C4-2B (cell line): Measurements from ENCODE around the gene IL20RB.

ENCODE experiments used
- H3K27ac ChIP-seq: fragments of 450-650 bp; 2 replicates; pipeline ENCODE4 v1.5.1; 2017
- CTCF ChIP-seq: fragments of 450-650 bp; conservative IDR thresholded peaks from 2 replicates; pipeline ENCODE4 v1.5.1; 2017; ENCODE audit warnings: mild to moderate bottlenecking
- ZFX ChIP-seq: fragments of 450-650 bp; IDR thresholded peaks from 2 replicates; pipeline ENCODE4 v1.6.1; 2017

Gene IL20RB

DNA sequence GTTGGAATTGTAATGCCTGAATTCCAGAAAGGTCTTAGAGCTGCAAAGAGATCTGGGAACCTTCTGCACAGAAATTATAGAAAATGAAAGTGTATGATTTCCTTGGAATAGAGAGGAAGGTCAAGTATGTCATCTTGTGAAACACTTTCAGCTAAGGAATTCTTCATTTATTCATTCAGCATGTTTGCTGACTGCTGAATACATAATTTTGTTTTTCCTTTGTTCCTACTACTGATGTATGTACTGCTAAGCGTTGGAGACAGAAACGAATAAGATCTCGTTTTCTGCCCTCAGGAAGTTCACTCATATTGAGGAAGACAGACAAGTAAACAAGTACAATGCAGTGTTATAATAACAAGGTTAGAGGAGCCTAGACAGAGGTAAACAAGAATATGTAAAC, 14.3 kb upstream of the IL20RB start:
- no peak overlapping the region for H3K27ac ChIP-seq
- TF ChIP-seq CTCF (no peak), ZFX (no peak)

- no peak overlapping the region for H3K27ac ChIP-seq
- TF ChIP-seq ZFX (no peak), CTCF (no peak)
These were observed 10.8 kb upstream of the IL20RB start for GRCh38 chr3:136946978-136947377.

DNA sequence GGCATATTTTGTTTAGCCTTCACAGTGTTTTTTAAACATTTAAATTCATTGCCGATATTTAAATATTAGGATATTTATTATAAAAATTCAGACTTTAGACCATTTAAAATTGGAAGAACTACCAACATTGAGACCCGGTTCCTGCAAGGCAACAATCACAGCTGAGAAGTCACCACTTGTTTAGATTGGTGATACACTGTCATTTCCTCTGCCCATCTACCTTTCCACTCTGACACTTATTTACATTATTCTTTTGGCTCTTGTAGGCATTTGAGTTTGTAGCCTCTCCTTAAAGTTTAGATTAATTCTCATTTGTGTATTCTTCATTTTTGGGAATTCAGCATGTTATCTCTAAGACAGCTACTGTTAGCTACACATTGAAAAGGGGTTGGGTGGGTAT, 10.3 kb upstream of the IL20RB start:
- H3K27ac ChIP-seq, result no peak overlapping the region
- no peak for TF ChIP-seq ZFX
- TF ChIP-seq CTCF, result no peak

DNA sequence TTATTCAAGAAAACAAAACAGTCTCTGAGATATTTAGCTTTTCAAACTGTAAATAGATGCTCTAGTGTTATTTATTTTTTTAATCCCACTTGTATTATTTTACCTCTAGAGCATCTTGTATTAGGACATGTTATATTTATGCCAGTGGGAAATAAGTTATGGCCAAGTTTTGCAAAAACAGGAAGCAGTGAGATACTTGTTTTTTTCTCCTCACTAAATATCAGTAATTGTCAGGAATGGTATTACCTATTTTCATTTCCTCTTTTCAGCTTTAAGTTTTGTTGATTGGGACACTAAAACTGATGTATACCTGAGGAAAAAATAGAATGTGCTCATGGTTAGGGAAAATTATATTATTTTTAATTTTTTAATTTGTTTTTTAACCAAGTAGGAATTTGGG, 8.6 kb upstream of the IL20RB start:
- no peak for TF ChIP-seq ZFX
- H3K27ac ChIP-seq, result no peak overlapping the region

DNA sequence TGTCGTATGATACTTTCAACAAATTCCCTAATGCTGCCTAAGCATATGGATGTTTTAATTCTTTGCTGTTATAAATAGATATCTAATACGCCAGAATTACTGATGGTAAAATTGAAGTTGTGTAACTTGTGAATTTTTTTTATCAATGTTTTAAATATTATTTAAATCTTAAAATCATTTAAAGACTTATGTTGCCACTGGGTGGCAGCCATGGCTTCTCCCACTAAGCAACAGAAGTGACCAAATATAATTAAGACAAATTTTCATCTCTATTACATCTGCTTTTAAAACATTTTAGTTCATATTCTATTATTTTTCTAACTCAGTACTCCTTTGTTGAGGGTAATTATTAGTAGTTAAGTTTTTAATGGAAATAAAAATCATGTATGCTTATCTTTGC, 8.1 kb upstream of the IL20RB start:
- no peak overlapping the region for H3K27ac ChIP-seq
- TF ChIP-seq CTCF, result peak; percentile 43
- TF ChIP-seq ZFX, result no peak

GRCh38 chr3:136950623-136951022, 7.2 kb upstream of the IL20RB start:
- TF ChIP-seq CTCF (no peak), ZFX (no peak)
- no peak overlapping the region for H3K27ac ChIP-seq

- no peak overlapping the region for H3K27ac ChIP-seq
- TF ChIP-seq ZFX, result no peak
- TF ChIP-seq CTCF, result no peak
These were observed 5.5 kb upstream of the IL20RB start for GRCh38 chr3:136952292-136952691.

DNA sequence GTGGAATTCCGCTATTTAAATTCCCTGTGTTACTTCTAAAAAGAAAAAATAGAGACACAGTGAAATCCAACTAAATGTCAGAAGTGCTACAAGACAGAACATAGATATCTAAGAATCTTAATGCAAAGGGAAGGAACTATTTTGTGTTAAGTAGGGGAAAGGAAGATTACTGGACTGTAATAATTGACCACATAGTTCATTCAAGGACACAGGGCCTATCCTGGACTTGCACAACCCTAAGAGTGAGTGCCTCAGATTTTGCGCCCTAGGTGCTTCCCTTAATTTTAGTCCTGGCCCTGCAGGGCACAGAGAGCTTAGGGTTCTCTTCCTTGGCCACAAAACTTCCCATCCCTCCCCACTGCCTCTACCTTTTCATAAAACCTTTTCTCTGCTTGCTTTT, 3.5 kb upstream of the IL20RB start:
- H3K27ac ChIP-seq, result no peak overlapping the region
- TF ChIP-seq ZFX (no peak), CTCF (no peak)
